ENCODE measurements around the gene PNCK. TPM values are rescaled to one million over a fixed set of nuclear protein-coding genes. Genes with fewer than 3 reads are reported as not detected.

PNCK gene
- total and polyA plus RNA-seq, 2 of the 13 experiments (the other 11 are each of a cell fraction or from before 2014, with no cell fraction given): 33.1 TPM; not detected in 1

GRCh38 chrX:153626863-153627674 lies 46.5 kb downstream of the PNCK start (continued):
- TF ChIP-seq E2F2 (CRISPR knock-in tag; IDR thresholded peaks at IDR 0.05; ENCODE audit: borderline replicate concordance) (no peak), ZNF407 (CRISPR knock-in tag; IDR thresholded peaks at IDR 0.05; ENCODE audit: not compliant biosample characterization) (no peak), MBNL3 (CRISPR knock-in tag; conservative IDR thresholded peaks at IDR 0.05) (no peak), CENPT (CRISPR knock-in tag; IDR thresholded peaks at IDR 0.05; ENCODE audit: low read depth) (no peak), SP1 (IDR thresholded peaks at IDR 0.05) (no peak), SP1 (CRISPR knock-in tag; IDR thresholded peaks at IDR 0.05) (no peak), ZNF773 (CRISPR knock-in tag; IDR thresholded peaks at IDR 0.05; ENCODE audit: borderline replicate concordance) (no peak), GTF2F1 (IDR thresholded peaks at IDR 0.05; ENCODE audit: low read length) (no peak), ZFP36L2 (CRISPR knock-in tag; IDR thresholded peaks at IDR 0.05) (no peak), SPEN (CRISPR knock-in tag; IDR thresholded peaks at IDR 0.05; ENCODE audit: low read depth) (peak; percentile 75; the same call in 1 of the 2 replicates), BHLHE40 (IDR thresholded peaks at IDR 0.05; ENCODE audit: low read length) (no peak), ZBTB3 (CRISPR knock-in tag; IDR thresholded peaks at IDR 0.05; ENCODE audit: borderline replicate concordance, low read depth) (no peak), SNRNP70 (IDR thresholded peaks at IDR 0.05; ENCODE audit: low read depth, low read length) (no peak), TARDBP (CRISPR knock-in tag; IDR thresholded peaks at IDR 0.05) (peak; percentile 55; the same call in 1 of the 2 replicates), SMYD3 (CRISPR knock-in tag; IDR thresholded peaks at IDR 0.05) (no peak), ZSCAN30 (CRISPR knock-in tag; IDR thresholded peaks at IDR 0.05) (no peak), ZNF709 (CRISPR knock-in tag; IDR thresholded peaks at IDR 0.05) (no peak), MEF2D (CRISPR knock-in tag; IDR thresholded peaks at IDR 0.05) (no peak), ZNF503 (CRISPR knock-in tag; IDR thresholded peaks at IDR 0.05) (no peak)

All from HepG2 (cell line).